ENCODE results near the gene USP7.

DNA sequence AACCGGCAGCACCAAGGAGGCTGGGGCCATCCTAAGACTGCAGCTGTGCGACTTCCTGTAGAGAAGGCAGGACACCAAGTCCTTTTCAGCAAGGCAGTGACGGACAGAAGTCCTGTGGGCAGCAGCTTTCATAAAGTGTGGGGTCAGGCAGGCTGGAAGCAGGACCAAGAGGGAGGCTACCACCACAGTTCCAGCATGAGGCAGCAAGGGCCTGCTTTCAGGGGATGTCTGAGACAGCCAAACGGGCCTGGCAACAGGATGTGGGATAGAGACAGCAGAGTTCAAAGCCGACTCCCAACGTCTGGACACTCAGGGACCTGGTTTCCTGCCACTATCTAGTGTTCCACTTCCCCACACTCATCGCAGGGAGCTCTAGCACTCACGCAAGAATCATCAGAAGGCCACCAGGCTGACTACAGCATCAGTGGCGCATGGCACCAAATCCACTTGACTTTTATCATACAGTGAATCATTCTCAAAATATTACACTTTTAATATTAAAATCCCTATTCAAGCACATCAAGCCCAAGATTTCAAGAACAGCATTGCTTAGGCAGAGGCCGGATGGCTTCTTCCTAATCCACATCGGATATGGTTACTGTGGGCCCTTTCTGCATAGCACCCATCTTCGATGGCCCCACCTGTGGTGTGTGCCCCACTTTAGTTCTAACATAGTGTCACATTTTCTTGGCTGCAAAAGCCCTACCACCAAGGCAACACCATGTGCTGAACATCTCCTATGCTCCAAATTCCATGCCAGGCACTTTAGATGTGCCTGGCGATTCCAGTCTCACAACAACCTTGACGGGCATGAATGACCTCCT, 5.2 kb downstream of the USP7 start:
- TF ChIP-seq CTCF (conservative IDR thresholded peaks at IDR 0.05; ENCODE audit: low read depth, low read length) (no peak), EZH2phosphoT487 (IDR thresholded peaks at IDR 0.05; ENCODE audit: borderline replicate concordance, low read length) (no peak)
